ENCODE measurements around the gene BAIAP2L1. TPM values are rescaled to one million over a fixed set of nuclear protein-coding genes. Genes with fewer than 3 reads are reported as not detected.

Gene BAIAP2L1
- total RNA-seq, 1 donor from 2014 or later: 6.4 TPM

DNA sequence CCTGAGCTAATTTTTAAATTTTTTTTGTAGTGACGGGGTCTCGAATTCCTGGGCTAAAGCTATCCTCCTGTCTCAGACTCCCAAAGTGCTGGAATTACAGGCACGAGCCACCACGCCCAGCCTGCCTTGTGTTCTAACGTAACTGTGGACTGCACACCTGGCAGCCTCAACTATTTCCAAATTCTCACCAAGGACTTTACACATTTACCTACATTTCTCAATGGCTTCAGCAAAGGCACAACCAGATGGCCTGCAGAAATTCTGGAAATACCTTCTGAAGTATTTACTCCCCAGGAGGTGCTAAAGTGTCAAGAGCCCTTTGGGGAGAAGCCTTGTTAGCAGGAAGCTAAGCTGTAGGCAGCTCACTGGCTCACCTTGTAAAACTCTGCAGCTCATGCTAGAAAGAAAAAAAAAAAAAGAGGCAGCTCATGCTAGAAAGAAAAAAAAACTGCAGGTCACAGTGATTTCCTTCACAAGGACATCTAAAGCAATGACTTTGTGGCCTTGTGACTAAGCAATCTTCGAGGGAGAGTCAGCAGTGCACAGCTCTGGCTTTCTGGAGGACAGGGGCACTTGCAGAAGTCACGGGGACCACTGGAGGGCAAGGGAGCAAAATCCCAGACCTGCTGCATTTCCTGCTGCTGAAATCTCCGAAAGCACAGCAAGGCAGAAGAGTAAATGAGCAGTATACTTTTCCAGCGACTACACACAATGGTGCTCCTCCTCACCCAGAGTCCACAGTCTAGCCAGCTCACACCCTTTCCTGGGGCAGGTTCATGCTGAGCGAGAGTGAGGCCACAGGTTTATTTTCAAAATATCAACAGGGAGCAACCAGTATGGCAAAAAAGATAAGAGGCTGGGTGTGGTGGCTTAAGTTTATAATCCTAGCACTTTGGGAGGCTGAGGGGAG, 40.4 kb downstream of the BAIAP2L1 start:
- no peak for DNase-seq (ENCODE audit: extremely low read depth, low read depth, low spot score)

DNA sequence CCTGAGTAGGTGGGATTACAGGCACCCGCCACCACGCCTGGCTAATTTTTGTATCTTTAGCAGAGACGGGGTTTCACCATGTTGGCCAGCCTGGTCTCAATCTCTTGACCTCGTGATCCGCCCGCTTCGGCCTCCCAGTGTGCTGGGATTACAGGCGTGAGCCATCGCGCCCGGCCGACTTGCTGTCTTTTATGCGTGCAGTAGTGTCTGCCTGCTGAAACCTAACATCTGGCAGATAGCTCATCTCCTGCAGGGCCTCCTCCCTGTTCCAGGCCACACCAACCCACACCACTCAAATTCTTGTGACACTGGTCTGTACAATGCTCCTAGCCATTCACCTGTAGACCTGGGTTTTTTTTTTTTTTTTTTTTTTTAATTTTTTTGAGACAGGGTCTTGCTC, 41.5 kb downstream of the BAIAP2L1 start:
- no peak for DNase-seq (ENCODE audit: extremely low read depth, low read depth, low spot score)

DNA sequence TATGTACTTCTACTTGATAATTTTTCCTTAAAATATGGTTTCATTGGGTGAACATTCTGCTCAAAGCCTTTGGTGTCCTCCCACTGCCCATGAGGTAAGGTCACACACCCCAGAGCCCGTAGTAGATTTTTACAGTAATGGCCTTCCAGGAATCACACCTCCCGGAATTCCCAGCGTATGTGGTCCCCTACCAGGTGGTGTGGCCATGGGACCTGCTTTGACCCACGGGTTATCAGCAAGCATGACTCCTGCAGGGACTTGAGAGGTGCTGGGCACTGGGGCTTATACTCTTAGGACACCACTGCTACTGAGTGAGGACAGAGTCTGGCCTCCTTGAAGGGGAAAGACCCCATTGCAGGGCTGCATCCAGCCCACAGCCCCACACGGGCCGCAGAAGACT, 42.2 kb downstream of the BAIAP2L1 start:
- no peak for DNase-seq (ENCODE audit: extremely low read depth, low read depth, low spot score)

DNA sequence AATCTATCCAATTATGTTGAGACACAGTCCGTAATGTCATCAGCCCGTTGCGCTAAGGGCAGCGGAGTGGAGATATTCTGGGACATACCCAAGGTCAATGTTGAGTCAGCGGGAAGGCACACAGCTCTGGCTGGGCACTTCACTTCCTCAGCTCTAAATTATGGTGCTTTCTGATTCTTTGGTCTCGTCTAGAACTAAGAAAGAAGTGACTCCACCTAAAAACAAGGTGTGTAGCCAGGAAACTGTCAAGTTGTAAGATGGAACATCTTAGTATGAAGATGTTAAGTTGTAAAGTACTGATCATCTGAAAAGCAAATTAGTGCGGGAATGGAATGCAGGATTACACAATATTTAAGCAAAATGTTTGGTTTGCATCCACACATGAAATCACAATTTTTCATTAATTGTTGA, 43.1 kb downstream of the BAIAP2L1 start:
- DNase-seq (ENCODE audit: extremely low read depth, low read depth, low spot score): peak; percentile 33

DNA sequence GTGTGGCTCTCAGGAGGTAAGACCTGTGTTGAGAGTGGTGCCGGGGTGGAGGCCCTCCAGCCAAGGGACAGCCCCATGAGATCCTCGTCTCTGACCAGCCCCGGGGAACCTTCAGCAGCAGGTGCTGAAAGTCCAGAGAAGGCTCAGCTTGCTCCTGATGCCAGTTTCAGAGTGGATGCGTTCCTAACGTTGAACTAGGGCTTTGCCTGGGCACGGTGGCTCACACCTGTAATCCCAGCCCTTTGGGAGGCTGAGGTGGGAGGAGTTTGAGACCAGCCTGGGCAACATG, 45.7 kb downstream of the BAIAP2L1 start:
- no peak for DNase-seq (ENCODE audit: extremely low read depth, low read depth, low spot score)

DNA sequence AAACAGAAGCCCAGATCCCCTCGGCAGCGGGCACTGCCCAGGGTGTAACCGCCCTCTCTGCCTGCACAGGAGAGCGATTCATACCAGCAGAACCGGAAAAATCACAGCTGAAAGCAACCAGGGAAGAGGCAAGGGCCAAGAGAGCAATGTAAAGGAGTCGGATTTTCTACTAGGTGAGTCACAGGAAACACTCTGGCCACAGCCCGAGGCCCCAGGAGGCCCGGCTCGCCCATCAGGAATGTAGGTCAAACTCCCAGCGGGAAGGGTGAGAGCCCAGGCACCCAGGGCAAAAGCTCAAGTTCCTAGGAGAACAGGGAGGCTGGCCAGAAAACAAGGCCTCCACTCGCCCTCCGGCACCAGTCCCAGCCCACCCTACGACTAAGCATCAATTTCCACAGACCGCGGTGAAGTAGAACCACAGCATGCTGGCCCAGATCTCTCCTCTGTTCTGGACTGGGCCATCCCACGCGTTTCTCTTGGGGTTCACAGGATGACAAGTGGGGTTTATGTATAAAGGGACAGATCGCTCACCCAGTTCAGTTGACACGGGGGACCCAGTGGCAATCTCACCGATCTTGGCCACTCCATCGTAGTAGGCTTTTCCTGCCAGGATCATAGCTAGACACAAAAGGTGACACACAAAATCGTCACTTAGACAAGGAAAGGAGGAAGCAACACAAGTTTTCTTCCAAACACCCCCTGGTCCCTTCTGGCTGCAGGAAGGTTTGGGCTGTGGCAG, 46.2 kb downstream of the BAIAP2L1 start:
- DNase-seq (ENCODE audit: extremely low read depth, low read depth, low spot score): peak; percentile 27

DNA sequence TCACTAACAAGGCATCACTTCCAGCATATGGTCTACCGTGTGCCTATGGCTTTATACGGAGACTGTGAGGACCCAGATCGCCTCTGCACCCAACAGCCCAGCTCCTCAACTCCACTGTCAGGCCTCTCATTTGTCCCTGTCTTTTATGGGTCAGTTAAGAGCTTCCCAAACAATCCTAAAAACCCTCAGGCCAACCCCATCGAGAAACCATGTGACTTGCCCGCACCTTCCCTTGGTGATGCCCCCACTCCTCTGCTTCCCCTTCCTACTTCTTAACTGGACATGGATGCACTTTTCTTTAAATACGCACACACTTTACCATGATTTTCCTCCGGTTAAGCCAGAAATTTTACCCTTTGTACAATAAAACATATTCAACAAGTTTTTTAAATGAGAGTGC, 46.8 kb downstream of the BAIAP2L1 start:
- DNase-seq (ENCODE audit: extremely low read depth, low read depth, low spot score): no peak

DNA sequence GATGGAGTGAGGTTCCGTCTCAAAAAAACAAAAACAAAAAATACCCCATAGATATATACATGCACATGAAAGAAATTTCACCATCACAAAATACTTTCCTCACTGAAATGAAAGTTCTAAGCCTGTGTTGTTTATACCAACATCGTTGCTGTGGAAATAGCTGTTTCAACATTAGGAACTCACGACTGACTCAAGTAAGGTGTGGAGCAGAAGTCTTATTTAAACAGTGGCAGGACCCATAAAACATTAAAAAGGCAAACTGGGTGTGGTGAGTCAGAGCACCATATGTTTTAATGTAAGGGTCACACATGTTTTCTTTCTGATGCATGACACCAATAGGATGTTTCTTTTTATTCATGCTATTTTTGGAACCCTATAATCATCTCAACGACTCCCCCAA, 48.3 kb downstream of the BAIAP2L1 start:
- DNase-seq (ENCODE audit: extremely low read depth, low read depth, low spot score): no peak

DNA sequence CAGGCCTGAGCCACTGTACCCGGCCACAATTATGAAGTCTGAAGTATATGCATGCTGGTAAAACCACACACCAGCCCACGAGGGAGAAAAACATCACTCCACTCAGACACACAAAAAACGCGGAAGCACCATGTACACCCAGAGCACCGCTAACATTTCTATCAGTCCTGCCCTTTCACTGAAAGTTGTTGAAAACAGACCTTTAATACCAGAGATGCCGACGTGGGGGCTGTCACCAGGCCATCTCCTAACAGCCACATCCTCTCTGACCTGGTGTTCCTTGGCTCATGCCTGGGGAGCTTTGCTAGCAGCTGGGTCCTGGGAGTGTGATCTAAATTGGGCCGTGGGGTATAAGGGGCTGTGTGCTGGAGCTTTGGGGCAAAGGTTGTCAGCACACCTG, 49.8 kb downstream of the BAIAP2L1 start:
- DNase-seq (ENCODE audit: extremely low read depth, low read depth, low spot score): no peak

DNA sequence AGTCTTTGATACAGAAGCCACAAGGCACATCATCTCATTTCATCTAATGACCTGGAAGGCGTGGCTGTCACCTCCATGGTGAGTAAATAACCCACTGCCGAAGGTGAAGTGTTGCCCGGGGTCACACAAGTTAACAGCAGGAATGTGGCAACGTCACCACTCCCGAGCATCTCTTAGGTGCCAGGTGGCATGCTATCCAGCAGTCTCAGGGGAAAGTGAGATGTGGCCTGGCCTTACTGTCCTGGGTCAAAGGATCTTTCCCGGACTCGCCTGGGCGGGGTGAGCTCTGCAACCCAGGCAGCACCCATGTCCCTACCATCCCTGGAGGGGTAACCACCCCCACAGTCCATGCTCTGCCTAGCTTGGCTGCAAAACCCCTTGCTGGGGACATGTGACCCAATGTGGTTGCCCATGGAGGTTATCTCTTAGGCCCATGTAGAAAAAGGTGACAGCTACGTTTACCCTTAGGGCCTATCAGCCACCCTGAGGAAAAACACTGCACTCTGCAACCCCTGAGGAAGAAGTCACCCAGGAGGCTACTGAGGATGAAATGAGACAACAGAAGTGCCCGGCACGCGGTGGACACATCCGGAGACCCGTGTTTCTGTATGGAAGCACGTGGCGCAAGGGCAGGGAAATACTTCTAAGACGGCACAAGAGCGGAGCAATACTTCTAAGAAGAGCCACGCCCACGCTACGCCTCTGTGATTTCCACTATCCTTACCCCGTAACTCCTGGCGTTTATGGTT, 52.0 kb downstream of the BAIAP2L1 start:
- DNase-seq (ENCODE audit: extremely low read depth, low read depth, low spot score): no peak

DNA sequence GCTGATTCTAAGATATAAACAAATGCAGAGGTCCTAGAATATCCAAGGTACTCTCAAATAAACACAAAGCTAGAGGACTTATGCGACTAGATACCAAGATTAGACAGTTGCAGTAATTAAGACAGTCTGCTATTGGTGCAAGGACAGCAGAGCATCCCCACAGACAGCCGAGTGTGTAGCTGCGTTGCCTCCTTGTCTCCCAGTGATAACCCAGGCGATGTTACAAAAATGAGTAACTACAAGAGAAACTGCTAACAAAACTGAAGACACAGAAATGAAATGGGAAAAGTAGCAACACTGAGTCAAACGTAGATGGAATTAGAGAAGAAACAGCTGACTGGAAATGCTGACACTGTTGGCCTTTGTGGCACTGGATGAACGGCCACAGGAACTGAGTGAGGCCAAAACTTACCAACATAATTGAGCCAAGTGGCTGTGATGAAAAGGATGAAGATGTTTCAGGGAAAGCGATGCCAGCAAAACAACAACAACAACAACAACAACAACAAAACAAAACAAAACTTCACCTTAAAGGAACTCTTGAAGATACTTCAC, 54.3 kb downstream of the BAIAP2L1 start:
- DNase-seq (ENCODE audit: extremely low read depth, low read depth, low spot score): no peak

DNA sequence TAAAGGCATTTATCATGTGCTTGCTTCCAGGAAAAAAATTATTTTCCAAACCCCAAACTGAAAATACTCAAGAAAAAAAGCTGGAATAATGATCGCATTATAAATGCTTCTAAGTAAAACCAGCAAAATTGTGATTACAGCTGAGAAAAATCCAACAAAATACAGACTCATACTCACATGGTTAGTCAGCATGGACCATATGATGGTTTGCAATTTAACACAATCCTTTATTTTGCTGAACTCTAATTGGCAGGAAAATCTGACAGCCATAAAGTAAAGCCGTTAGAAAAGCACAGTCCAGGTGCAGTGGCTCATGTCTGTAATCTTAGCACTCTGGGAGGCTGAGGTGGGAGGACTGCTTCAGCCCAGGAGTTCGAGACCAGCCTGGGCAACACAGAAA, 59.8 kb downstream of the BAIAP2L1 start:
- no peak for DNase-seq (ENCODE audit: extremely low read depth, low read depth, low spot score)

DNA sequence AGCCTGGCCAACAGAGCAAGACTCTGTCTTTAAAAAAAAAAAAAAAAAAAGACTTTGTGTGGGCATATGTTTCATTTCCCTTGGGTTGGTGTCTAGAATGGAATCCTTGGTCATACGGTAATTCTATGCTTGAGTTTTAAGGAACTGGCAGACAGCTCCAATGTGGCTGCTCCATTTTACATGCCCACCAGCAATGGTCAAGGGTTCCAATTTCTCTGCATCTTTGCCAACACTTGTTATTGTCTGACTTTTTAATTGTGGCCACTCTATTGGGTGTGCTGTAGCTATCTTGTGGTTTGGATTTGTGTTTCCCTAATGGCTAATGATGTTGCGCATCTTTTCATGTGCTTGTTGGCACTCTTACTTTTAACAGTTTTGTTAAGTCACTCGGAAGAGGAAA, 61.8 kb downstream of the BAIAP2L1 start:
- DNase-seq (ENCODE audit: extremely low read depth, low read depth, low spot score): no peak

DNA sequence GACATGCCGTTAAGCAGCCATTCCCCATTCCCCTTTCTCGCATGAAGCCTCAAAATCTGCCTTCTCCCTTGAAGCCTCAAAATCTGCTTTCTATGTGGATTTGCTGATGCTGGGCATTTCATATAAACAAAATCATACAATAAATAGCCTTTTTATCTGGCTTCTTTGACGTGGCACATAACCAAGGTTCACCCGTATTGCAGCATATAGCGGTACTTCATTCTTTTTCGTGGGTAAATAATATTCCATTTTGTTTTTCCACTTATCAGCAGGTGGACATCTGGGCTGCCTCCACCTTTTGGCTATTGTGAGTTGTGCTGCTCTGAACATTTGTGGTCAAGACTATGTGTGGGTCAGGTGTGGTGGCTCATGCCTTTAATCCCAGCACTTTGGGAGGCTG, 62.4 kb downstream of the BAIAP2L1 start:
- DNase-seq (ENCODE audit: extremely low read depth, low read depth, low spot score): no peak

DNA sequence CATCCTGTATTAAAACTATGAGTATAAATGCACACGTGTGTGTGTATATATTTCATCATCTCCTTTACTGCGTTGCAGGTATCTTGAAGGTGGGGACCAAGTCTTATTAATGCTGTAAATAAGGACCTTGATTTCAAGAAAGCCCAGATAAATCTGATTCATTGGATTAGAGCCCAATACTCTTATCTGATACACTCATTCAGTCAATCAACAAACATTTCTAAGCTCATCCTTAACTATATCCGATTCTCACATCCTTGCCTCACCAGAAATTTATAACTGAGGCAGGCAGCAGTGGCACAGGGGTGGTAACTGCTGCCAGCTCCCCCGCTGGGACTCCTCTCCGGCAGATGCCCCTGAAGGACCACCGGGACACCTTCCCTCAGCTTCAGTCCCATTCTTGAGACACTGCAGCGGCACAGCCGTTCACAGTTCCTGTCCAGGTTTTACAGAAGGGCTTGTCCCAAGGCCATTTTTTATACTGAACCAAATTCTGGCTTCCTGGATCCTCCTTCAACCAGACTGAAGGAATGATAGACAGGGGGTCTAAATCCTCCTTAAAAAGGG, 65.4 kb downstream of the BAIAP2L1 start:
- DNase-seq (ENCODE audit: extremely low read depth, low read depth, low spot score): no peak

DNA sequence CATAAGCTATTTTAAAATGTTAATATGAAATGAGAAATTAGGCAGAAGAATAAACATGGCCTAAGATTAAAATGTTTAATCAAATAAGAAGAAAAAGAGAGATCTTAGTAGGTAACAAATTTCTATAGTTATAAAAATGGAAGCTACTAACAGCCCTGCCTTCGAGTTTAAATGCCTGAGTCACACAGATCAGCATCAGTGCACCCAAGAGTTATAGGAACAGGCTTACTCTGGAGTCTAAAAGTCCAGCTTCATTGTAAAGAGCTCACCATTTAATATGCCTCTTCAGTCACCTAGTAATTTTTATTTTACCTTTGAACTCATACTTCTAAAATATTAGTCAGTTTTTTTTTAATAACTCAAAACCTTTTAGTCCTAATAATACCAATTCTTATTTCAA, 66.8 kb downstream of the BAIAP2L1 start:
- no peak for DNase-seq (ENCODE audit: extremely low read depth, low read depth, low spot score)

DNA sequence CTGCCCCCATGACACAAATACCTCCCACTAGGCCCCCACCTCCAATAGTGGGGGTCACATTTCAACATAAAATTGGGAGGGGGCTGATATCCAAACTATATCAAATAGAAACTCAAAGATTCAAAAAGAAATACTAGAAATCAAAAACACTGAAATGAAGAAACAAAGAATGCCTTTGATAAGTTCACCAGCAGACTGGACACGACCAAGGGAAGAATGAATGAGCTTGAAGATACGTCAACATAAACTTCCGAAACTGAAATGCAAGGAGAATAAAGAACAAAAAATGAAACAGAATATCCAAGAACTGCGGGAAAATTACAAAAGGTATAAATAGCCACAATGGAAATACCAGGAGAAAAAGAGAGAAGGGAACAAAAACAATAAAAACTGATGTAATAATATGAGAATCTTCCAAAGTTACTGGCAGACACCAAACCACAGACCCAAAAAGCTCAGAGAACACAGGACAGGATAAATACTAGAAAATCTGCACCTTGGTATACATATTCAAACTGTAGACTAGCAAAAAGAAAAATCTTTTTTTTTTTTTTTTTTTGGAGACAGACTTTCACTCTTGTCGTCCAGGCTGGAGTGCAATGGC, 69.9 kb downstream of the BAIAP2L1 start:
- DNase-seq (ENCODE audit: extremely low read depth, low read depth, low spot score): no peak

DNA sequence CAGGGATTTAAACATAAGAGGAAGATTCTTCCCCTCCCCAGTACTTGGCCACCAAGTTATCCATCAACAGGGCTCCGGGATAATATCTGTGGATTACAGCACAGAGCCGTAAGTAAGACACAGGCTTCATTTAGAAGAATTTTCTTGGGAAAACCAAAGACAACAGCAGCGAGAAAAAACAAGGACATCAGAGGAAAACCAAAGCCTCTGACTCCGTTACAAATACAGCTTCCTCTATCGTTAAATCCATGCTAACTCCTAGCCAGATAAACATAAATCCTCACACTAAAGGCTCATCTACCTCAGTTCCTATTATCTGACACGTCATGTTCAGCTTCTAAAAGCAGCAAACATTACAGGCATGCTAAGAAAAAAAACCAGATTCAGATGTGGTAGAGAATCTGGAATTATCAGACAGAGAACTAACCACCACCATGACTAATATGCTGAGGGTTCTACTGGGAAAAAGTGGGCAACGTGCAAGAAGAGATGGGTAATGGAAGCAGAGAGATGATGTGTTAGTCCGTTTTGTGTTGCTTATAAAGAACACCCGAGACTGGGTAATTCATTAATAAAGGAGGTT, 71.0 kb downstream of the BAIAP2L1 start:
- DNase-seq (ENCODE audit: extremely low read depth, low read depth, low spot score): no peak

DNA sequence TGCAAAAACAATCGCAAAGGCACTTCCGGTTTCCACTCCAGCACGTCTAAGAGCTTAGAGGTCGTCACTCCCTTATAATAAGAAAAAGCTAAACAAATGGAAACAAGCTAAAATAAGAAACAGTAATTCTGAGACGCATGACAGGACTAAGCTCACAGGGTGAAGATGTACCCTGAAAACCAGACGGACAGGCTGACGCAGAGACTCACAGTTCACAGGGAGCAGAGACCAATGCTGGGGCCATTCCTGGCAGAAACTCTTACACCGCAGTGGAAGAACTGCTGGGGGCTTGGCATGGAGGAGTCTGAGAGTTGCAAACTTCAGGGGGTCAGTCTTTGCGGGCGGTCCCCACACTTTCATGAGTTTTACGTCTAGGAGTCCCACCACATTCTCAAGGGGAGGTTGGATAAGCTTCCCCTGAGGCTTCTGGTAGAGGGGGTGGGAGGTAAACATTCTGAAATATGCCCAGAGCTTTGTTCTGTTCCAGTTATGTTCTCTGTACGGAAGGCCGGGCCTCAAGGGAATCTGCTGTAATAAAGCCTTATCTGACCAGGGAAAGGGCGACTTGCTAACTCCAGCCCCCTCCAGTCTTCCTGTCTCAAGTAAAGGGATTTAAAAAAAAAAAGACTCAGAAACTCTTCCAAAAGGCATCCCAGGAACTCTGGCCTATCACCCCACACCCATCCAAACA, 71.6 kb downstream of the BAIAP2L1 start:
- no peak for DNase-seq (ENCODE audit: extremely low read depth, low read depth, low spot score)

DNA sequence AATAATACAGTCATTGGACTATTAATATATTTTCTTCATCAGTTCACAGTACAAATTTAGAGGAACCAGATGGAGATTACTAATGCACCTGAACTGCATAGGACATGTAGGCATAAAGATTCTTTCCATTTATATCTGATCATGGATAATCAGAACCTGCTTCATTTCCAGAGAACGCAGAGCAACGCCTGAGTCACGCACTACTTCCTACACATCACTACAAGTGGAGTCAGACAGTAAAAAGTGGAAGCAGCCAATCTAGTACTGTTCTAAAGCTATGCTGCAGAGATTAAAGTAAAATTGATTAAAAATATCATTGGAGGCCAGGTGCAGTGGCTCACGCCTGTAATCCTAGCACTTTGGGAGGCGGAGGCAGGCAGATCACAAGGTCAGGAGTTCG, 76.1 kb downstream of the BAIAP2L1 start:
- DNase-seq (ENCODE audit: extremely low read depth, low read depth, low spot score): no peak
